Measurements from ENCODE around the gene LIMS1.

DNA sequence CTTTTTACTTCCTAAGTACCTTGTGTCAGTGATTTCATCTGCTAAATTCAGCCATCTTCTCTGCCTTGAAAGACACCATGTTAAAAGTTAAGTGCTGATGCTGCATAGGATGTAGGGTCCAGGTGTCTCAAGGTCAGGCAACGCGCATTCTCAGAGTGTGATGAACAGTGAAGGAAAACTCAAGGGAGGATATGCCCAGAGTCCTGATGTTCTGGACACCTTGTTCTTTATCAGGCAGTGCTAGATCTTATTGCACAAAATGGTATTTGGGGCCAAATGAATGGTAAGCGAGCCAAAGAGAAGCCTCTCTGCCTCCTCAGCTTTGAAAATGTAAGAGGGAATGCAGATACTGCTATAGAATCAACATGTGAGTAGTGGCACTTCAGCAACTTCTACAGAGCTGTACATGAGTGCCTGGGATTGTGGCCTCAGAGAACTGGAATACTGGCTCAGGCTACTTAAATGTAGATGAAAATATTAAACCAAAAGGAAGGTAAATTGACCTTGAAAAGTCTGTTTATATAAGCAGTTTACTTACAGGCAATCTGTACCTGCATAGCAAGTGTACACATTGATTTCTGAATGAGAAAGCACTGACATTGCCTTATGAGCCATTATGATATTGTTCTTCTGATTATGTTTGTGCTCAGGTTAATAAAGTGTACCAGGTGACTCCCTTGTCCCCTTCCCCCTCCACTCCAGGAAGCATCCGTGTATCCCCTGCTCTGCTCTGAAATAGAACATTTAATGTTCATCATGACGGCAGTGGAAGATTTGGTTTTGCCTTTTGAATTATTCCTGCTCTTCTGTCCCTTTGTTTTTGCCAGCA is 98.3 kb downstream of the LIMS1 start:
- TF ChIP-seq POLR2AphosphoS5 (IDR thresholded peaks at IDR 0.05; ENCODE audit: low read depth, low read length), result no peak
- TF ChIP-seq, protein P1, sequence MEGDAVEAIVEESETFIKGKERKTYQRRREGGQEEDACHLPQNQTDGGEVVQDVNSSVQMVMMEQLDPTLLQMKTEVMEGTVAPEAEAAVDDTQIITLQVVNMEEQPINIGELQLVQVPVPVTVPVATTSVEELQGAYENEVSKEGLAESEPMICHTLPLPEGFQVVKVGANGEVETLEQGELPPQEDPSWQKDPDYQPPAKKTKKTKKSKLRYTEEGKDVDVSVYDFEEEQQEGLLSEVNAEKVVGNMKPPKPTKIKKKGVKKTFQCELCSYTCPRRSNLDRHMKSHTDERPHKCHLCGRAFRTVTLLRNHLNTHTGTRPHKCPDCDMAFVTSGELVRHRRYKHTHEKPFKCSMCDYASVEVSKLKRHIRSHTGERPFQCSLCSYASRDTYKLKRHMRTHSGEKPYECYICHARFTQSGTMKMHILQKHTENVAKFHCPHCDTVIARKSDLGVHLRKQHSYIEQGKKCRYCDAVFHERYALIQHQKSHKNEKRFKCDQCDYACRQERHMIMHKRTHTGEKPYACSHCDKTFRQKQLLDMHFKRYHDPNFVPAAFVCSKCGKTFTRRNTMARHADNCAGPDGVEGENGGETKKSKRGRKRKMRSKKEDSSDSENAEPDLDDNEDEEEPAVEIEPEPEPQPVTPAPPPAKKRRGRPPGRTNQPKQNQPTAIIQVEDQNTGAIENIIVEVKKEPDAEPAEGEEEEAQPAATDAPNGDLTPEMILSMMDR (IDR thresholded peaks at IDR 0.05), result no peak
